Sigmoid colon (tissue), 4 donors: ENCODE measurements around the gene SLC9A9.

Experiments used
- EP300 ChIP-seq, 4 donors: sonication (generic); formaldehyde crosslinking; IDR thresholded peaks; one replicate each; pipeline ENCODE4 v1.6.1; 2017; ENCODE audit warnings: antibody characterized with exemption in 4 of 4
- POLR2A ChIP-seq, 2 donors: fragments of 450-650 bp; IDR thresholded peaks; one replicate each; pipeline ENCODE4 v1.6.1; 2016; ENCODE audit warnings: antibody characterized with exemption in 2 of 2, mild to moderate bottlenecking in 2 of 2, moderate library complexity in 2 of 2
- POLR2AphosphoS5 ChIP-seq, 4 donors: sonication (generic); formaldehyde crosslinking; IDR thresholded peaks; one replicate each; pipeline ENCODE4 v1.6.1; 2017; ENCODE audit warnings: antibody characterized with exemption in 4 of 4
- TF ChIP-seq, protein P1 (sequence below), 4 experiments: fragments of 450-650 bp in 3 of 4; fragments of 200-600 bp in 1 of 4; IDR thresholded peaks; one replicate each; pipeline ENCODE4 v1.5.1; 2016 to 2019; ENCODE audit warnings: antibody characterized with exemption in 4 of 4, mild to moderate bottlenecking in 3 of 4, moderate library complexity in 2 of 4

DNA sequence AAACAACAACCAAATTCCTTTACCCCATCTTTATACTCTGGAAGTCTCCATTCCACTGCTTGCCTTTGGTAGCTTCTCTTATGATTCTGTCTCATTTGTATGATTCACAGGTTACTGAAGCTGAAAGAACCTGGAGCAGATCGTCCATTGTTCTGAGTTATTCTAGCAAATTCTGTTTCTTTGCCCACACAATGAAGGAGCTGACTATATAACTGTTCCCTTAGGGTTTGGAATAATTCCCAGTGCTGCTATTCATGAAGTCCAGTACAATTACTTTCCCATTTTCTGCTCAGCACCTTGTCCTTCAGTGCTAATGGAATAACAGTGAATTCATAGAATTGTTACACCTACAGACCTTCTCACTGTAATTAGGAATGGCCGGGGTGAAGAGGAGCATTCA lies 560.9 kb downstream of the SLC9A9 start:
- no peak for TF ChIP-seq POLR2A (IDR thresholded peaks at IDR 0.05)
- TF ChIP-seq, protein P1, sequence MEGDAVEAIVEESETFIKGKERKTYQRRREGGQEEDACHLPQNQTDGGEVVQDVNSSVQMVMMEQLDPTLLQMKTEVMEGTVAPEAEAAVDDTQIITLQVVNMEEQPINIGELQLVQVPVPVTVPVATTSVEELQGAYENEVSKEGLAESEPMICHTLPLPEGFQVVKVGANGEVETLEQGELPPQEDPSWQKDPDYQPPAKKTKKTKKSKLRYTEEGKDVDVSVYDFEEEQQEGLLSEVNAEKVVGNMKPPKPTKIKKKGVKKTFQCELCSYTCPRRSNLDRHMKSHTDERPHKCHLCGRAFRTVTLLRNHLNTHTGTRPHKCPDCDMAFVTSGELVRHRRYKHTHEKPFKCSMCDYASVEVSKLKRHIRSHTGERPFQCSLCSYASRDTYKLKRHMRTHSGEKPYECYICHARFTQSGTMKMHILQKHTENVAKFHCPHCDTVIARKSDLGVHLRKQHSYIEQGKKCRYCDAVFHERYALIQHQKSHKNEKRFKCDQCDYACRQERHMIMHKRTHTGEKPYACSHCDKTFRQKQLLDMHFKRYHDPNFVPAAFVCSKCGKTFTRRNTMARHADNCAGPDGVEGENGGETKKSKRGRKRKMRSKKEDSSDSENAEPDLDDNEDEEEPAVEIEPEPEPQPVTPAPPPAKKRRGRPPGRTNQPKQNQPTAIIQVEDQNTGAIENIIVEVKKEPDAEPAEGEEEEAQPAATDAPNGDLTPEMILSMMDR (IDR thresholded peaks at IDR 0.05), result no peak
- no peak for TF ChIP-seq POLR2AphosphoS5 (IDR thresholded peaks at IDR 0.05)
- TF ChIP-seq EP300 (IDR thresholded peaks at IDR 0.05), result no peak
